GM18868 (cell line): ENCODE results near the gene DUSP10.
A peak's percentile ranks its signal among the peaks of the same experiment; 100 is the strongest.

Source experiments
- ATAC-seq: cut with Tn5 transposase; IDR thresholded peaks from one replicate; pipeline ENCODE4 v1.9.1; 2021; ENCODE audit warnings: mild to moderate bottlenecking, moderate library complexity; ENCODE audit not compliant: unreplicated experiment

Gene DUSP10

GRCh38 chr1:221735999-221736398, 5.9 kb downstream of the DUSP10 start:
- no peak for ATAC-seq

GRCh38 chr1:221734187-221734586, 7.7 kb downstream of the DUSP10 start:
- ATAC-seq = no peak

GRCh38 chr1:221732052-221732451, 9.8 kb downstream of the DUSP10 start:
- ATAC-seq = no peak

GRCh38 chr1:221729771-221730330, 12.0 kb downstream of the DUSP10 start:
- ATAC-seq = no peak

GRCh38 chr1:221728037-221728505, 13.8 kb downstream of the DUSP10 start:
- ATAC-seq = no peak

- no peak for ATAC-seq
Observed at GRCh38 chr1:221727146-221728036, 14.5 kb downstream of the DUSP10 start.

- ATAC-seq = peak; percentile 54
Observed at GRCh38 chr1:221725735-221726672, 15.9 kb downstream of the DUSP10 start.

- no peak for ATAC-seq
Observed at GRCh38 chr1:221724931-221725605, 16.8 kb downstream of the DUSP10 start.

- no peak for ATAC-seq
Observed at GRCh38 chr1:221723848-221724236, 18.0 kb downstream of the DUSP10 start.

GRCh38 chr1:221723018-221723847, 18.7 kb downstream of the DUSP10 start:
- peak; percentile 19 for ATAC-seq

- ATAC-seq = no peak
Observed at GRCh38 chr1:221722254-221723017, 19.5 kb downstream of the DUSP10 start.

- ATAC-seq = no peak
Observed at GRCh38 chr1:221720545-221720944, 21.3 kb downstream of the DUSP10 start.

- no peak for ATAC-seq
Observed at GRCh38 chr1:221719987-221720386, 21.9 kb downstream of the DUSP10 start.

GRCh38 chr1:221719278-221719597, 22.7 kb downstream of the DUSP10 start:
- no peak for ATAC-seq

GRCh38 chr1:221718381-221719277, 23.3 kb downstream of the DUSP10 start:
- ATAC-seq = no peak

GRCh38 chr1:221717485-221717853, 24.4 kb downstream of the DUSP10 start:
- no peak for ATAC-seq

- no peak for ATAC-seq
Observed at GRCh38 chr1:221716713-221717484, 25.0 kb downstream of the DUSP10 start.
